Vagina (tissue), 2 donors: ENCODE results near the gene TSPAN15. TPM values are rescaled to one million over a fixed set of nuclear protein-coding genes. Genes with fewer than 3 reads are reported as not detected.
A peak's percentile ranks its signal among the peaks of the same experiment; 100 is the strongest.

Experiments
- DNase-seq, 2 donors: peaks; one replicate each; pipeline ENCODE4 v3.0.0-alpha.2; 2017; ENCODE audit errors: extremely low spot score in 2 of 2
- H3K27ac ChIP-seq: fragments of 200-600 bp; sonication (generic); one replicate; pipeline ENCODE4 v1.5.1; 2019
- H3K27me3 ChIP-seq: fragments of 200-600 bp; sonication (generic); one replicate; pipeline ENCODE4 v1.5.1; 2019
- H3K36me3 ChIP-seq, 2 donors: fragments of 200-600 bp; sonication (generic); one replicate each; pipeline ENCODE4 v1.5.1; 2017 to 2019
- H3K4me1 ChIP-seq: fragments of 200-600 bp; sonication (generic); one replicate; pipeline ENCODE4 v1.5.1; 2019
- H3K4me3 ChIP-seq, 2 donors: fragments of 200-600 bp; sonication (generic); 1 replicate in 1 of 2; 2 replicates in 1 of 2; pipeline ENCODE4 v1.5.1; 2016 to 2019
- H3K9me3 ChIP-seq: fragments of 200-600 bp; sonication (generic); one replicate; pipeline ENCODE4 v1.5.1; 2019
- CTCF ChIP-seq, 3 experiments: fragments of 450-650 bp in 2 of 3; fragments of 200-600 bp in 1 of 3; sonication (generic) in 1 of 3; IDR thresholded peaks; one replicate each; pipeline ENCODE4 v1.5.1; 2017 to 2019; ENCODE audit warnings: antibody characterized with exemption in 3 of 3, mild to moderate bottlenecking in 2 of 3, moderate library complexity in 2 of 3
- POLR2A ChIP-seq, 2 donors: fragments of 450-650 bp; IDR thresholded peaks; one replicate each; pipeline ENCODE4 v1.6.1; 2017; ENCODE audit warnings: antibody characterized with exemption in 2 of 2, mild to moderate bottlenecking in 2 of 2, moderate library complexity in 2 of 2
- POLR2AphosphoS5 ChIP-seq, 2 donors: sonication (generic); formaldehyde crosslinking; IDR thresholded peaks; one replicate each; pipeline ENCODE4 v1.9.0; 2017; ENCODE audit warnings: antibody characterized with exemption in 2 of 2, mild to moderate bottlenecking in 2 of 2, low read depth in 1 of 2; ENCODE audit not compliant: insufficient read depth in 1 of 2
- intact Hi-C: fragments of 100-400 bp; cut with DNase I; formaldehyde crosslinking; loops from one replicate; pipeline ENCODE4 v1.15.1; 2023
- total RNA-seq: library from RNA; depleted of rRNA; stranded (reverse); fragments of >200 nt; gene quantifications from one replicate; pipeline ENCODE4 v1.2.3, GENCODE V29; 2016

Gene TSPAN15
- total RNA-seq, 1 donor from 2014 or later = 26.5 TPM

- H3K9me3 ChIP-seq = no peaks in the 10 kb centered on the region
- DNase-seq = peak; percentile 67 to 77
- H3K4me1 ChIP-seq = peaks cover 7% of the 10 kb centered on the region
- no peak for TF ChIP-seq POLR2A (IDR thresholded peaks at IDR 0.05)
- no peak for TF ChIP-seq POLR2AphosphoS5 (IDR thresholded peaks at IDR 0.05; ENCODE audit: insufficient read depth in 1 of 2, low read depth in 1 of 2)
- TF ChIP-seq CTCF (IDR thresholded peaks at IDR 0.05) = no peak
- no peak overlapping the region for H3K4me3 ChIP-seq
- intact Hi-C loops = loop anchor here (10.0 kb wide), 1 partner anchor 268 kb away; no protein-coding TSS in a partner anchor
- no peak overlapping the region for H3K27ac ChIP-seq
- no peaks in the 10 kb centered on the region for H3K36me3 ChIP-seq
- H3K27me3 ChIP-seq = no peaks in the 10 kb centered on the region
Measured at GRCh38 chr10:69502589-69502988, 51.3 kb downstream of the TSPAN15 start.

DNA sequence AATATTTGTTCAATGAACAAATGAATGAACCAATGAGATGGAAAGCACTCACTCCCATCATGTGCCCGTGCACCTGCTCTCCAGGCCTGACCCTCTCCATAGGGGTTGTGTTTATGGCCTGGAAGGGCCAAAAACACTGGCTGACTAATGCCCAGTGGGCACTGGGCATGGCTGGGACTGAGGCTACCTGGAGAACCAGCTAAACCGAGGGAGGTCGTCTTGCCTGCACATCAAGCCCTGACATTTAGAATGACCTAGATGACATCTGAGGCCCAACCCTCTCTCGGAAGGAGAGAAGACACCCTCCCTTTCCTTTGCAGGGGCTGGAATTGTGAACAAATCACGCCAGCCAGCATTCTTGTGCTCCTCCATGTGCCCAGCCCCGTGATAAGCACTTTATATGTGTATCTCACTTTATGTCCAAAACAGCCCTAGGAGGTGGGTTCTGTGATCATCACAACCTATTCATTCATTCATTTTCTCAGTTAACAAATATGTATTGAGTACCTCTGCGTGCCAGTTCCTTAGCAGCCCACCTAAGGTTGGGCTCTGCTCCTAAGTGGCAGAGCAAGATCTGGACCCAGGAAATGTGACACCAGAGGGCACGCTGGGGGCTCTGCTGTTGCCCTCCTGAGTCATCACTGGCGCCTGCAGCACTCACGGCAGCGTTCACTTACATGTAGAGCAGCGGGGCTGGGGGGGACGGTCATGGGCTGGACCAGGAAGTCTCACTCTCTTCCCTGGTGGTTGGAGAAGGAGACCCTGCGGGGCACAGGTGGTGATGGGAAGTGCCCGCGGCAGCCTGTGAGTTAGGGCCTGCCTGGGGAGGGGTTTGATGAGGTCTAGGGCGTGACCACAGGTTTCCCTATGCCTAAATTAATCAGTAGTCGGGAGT lies 52.0 kb downstream of the TSPAN15 start:
- H3K9me3 ChIP-seq = no peaks in the 10 kb centered on the region
- H3K4me1 ChIP-seq = peaks cover 12% of the 10 kb centered on the region
- H3K27ac ChIP-seq = no peak overlapping the region
- intact Hi-C loops = loop anchor here (10.0 kb wide), 1 partner anchor 268 kb away; no protein-coding TSS in a partner anchor
- no peaks in the 10 kb centered on the region for H3K27me3 ChIP-seq
- H3K4me3 ChIP-seq = no peak overlapping the region
- H3K36me3 ChIP-seq = no peaks in the 10 kb centered on the region
- TF ChIP-seq POLR2A (IDR thresholded peaks at IDR 0.05) (no peak), POLR2AphosphoS5 (IDR thresholded peaks at IDR 0.05; ENCODE audit: insufficient read depth in 1 of 2, low read depth in 1 of 2) (no peak), CTCF (IDR thresholded peaks at IDR 0.05) (no peak)
- no peak for DNase-seq

DNA sequence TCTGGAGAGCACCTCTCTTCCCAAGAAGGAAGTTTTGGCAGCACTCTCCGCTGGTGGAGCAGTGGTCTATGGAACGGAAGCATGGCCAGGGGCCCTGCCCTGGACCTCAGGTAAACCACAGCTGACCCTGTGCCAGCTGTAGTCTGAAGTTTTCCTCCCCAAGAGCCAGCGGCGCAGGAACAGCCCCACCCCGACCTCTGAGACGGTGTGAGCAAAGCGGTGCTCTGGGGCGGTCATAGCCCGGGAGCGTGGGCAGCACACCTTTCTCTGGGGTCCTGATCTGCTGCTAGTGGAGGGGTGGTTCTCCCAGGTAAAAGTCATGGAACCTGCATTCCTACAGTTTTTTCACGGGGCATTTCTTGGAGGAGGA lies 52.6 kb downstream of the TSPAN15 start:
- DNase-seq = no peak
- Histone ChIP-seq H3K4me1 (peaks cover 12% of the 10 kb centered on the region), H3K36me3 (no peaks in the 10 kb centered on the region), H3K27me3 (no peaks in the 10 kb centered on the region), H3K4me3 (no peak overlapping the region), H3K27ac (no peak overlapping the region), H3K9me3 (no peaks in the 10 kb centered on the region)
- no peak for TF ChIP-seq CTCF (IDR thresholded peaks at IDR 0.05)
- no peak for TF ChIP-seq POLR2AphosphoS5 (IDR thresholded peaks at IDR 0.05; ENCODE audit: insufficient read depth in 1 of 2, low read depth in 1 of 2)
- no peak for TF ChIP-seq POLR2A (IDR thresholded peaks at IDR 0.05)
- intact Hi-C loops = loop anchor here (10.0 kb wide), 1 partner anchor 269 kb away; no protein-coding TSS in a partner anchor

DNA sequence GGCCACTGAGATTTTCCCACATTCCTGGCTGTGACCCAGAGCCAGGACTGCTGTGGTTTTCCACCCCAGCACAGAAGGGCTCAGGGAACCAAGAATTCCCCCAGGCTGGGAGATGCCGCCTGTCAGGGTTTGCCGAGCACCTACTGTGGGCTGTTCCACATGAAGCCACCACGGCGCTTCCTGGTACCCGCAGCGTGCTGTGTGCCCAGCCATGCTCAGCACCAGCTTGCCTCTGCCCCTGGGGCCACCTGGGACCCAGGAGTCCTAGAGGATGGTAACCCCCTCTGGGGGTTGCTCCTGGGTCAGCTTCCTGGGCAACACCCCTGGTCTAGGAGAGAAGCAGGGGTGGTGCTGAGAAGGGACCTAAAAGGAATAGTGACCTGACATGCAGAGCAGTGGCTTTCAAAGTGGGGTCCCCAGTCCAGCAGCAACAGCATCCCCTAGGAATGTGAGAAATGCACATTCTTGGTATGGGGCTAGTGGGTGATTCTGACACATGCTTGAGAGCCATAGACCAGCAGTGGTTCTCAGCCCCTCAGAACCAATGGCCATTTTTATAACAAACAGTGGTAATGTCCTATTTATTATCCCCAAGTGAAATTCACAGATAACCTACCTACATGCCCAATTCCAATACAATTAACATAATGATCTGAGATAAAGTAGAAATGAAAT lies 53.4 kb downstream of the TSPAN15 start:
- DNase-seq = no peak
- intact Hi-C loops = loop anchor here (10.0 kb wide), 1 partner anchor 270 kb away; no protein-coding TSS in a partner anchor
- Histone ChIP-seq H3K4me3 (no peak overlapping the region), H3K27me3 (no peaks in the 10 kb centered on the region), H3K9me3 (no peaks in the 10 kb centered on the region), H3K36me3 (no peaks in the 10 kb centered on the region), H3K4me1 (peaks cover 12% of the 10 kb centered on the region), H3K27ac (no peak overlapping the region)
- TF ChIP-seq POLR2AphosphoS5 (IDR thresholded peaks at IDR 0.05; ENCODE audit: insufficient read depth in 1 of 2, low read depth in 1 of 2) (no peak), POLR2A (IDR thresholded peaks at IDR 0.05) (no peak), CTCF (IDR thresholded peaks at IDR 0.05) (no peak)
